Measurements from ENCODE around the gene DYNC2H1.
A peak's percentile ranks its signal among the peaks of the same experiment; 100 is the strongest.

The DYNC2H1 gene, protein sequence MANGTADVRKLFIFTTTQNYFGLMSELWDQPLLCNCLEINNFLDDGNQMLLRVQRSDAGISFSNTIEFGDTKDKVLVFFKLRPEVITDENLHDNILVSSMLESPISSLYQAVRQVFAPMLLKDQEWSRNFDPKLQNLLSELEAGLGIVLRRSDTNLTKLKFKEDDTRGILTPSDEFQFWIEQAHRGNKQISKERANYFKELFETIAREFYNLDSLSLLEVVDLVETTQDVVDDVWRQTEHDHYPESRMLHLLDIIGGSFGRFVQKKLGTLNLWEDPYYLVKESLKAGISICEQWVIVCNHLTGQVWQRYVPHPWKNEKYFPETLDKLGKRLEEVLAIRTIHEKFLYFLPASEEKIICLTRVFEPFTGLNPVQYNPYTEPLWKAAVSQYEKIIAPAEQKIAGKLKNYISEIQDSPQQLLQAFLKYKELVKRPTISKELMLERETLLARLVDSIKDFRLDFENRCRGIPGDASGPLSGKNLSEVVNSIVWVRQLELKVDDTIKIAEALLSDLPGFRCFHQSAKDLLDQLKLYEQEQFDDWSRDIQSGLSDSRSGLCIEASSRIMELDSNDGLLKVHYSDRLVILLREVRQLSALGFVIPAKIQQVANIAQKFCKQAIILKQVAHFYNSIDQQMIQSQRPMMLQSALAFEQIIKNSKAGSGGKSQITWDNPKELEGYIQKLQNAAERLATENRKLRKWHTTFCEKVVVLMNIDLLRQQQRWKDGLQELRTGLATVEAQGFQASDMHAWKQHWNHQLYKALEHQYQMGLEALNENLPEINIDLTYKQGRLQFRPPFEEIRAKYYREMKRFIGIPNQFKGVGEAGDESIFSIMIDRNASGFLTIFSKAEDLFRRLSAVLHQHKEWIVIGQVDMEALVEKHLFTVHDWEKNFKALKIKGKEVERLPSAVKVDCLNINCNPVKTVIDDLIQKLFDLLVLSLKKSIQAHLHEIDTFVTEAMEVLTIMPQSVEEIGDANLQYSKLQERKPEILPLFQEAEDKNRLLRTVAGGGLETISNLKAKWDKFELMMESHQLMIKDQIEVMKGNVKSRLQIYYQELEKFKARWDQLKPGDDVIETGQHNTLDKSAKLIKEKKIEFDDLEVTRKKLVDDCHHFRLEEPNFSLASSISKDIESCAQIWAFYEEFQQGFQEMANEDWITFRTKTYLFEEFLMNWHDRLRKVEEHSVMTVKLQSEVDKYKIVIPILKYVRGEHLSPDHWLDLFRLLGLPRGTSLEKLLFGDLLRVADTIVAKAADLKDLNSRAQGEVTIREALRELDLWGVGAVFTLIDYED (N-terminal part only)

GRCh38 chr11:103108933-103109817 is at the start of gene DYNC2H1:
DYNC2H1 (plus strand) TSS chr11:103109426; CDS start chr11:103109575, 149 bp downstream.
- DNase-seq, result peak; percentile 82

GRCh38 chr11:103061656-103062055 is 47.6 kb upstream of the DYNC2H1 start:
- DNase-seq, result no peak

- DNase-seq, result no peak
These were observed 42.1 kb upstream of the DYNC2H1 start for GRCh38 chr11:103067118-103067517.

- no peak for DNase-seq
These were observed 39.9 kb upstream of the DYNC2H1 start for GRCh38 chr11:103069367-103069766.

DNA sequence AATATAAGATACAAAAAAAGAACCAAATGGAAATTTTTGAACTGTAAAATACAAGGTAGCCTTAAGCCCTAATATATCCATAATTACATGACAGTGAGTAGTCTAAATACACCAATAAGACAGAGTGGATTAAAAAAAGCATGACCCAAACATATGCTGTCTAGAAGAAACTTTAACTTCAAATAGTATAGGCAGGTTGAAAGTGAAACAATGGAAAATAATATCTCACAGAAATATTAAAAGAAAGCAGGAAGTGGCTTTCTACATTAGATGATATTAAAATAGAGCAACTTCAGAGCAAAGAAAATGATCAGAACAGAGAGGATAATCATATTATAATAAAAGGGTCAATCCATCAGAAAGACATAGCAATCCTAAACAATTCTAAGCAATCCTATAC is 39.1 kb upstream of the DYNC2H1 start:
- no peak for DNase-seq

DNA sequence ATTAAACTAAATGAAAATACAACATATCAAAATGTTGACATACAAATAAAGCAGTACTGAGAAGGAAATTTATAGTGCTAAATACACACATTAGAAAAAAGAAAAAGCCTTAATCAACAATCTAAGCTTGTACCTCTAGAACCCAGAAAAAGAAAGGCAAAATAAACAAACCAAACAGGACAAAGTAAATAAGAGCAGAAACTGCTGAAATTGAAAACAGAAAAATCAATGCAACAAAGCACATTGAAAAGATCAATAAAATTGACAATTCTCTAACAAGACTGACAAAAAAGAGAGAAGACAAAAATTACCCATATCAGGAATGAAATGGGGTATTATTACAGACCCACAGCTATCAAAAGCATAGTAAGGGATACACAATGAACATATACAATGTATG is 38.2 kb upstream of the DYNC2H1 start:
- DNase-seq, result no peak

DNA sequence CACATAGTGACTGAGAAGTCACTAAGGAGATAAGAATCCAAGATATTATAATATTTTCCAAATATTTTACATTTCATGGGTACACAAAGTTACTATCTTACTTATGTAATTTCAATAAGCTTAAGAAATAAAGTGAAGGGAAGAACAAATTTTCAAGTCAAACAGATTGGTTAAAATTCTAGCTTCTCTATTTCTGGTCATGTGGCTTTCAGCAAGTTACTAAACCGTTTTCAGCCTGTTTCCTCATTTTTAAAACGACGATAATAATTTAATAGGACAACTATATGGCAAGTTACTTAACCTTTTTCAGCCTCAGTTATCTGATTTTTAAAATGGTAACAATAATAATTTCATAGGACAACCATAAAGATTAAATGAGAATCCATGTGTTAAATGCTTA is 32.9 kb upstream of the DYNC2H1 start:
- no peak for DNase-seq

DNA sequence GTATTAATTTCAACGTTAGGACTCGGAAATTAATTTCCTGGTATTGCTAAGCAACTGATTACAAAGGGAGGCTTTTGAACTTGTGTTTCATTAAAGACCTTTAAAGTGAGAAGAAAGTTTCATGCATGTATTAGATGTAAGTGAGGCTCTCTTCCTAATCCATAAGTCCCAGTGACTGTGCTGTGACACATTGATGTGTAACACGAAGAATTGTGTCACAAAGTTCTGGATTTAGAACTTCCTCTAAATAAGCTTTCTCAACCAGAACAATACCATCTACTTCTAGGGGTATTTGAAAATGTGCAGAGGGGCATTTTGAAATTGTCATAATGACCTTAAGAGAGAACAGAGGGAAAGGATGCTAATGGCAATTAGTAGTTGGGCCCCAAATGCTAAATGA is 31.7 kb upstream of the DYNC2H1 start:
- DNase-seq, result no peak

GRCh38 chr11:103078710-103079109 is 30.5 kb upstream of the DYNC2H1 start:
- DNase-seq, result no peak

DNA sequence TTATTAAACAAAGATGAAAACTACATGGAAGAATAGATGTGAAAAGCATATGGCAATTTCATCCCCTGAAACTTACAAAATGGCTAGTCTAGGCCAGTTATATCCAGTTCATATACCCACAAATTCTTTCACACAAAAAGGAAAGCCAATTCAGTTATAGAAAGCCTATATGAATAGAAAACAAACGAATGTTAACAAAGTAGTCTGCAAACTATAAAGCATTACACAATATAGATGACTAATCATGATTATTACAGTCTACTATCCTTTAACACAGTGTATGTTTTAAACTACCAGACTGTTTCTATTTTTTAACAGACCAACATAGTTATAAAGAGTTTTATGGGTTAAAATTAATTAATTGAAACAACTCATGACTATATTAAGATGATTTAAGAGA is 29.4 kb upstream of the DYNC2H1 start:
- no peak for DNase-seq

DNA sequence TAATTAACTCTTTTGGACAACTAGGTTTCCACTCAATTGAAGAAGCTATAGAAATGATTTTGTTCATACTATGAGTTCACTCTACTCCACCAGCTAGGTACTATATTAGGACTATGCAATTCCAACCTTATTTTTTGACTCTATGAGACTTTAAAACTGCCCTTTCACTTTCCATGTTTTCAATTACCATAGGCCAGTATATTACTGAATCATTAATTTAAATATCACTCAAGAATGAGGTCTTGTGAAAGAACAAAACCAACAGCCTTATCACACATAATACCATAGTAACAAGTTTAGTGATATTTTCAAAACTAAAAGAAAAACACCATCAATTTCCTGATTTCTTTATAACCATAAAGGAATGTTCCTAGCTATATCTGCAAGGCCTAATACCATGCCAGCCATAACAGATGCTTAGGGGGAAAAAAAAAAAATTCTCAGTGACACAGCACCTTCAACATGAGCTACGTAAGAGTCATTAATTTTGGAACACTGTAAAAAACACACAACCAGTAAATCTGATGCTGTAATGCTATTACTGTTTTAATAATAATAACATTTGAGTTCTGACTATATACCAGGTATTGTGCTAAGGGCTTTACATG is 23.4 kb upstream of the DYNC2H1 start:
- DNase-seq, result no peak

- DNase-seq, result no peak
These were observed 22.8 kb upstream of the DYNC2H1 start for GRCh38 chr11:103086461-103086860.

GRCh38 chr11:103091064-103091800 is 18.0 kb upstream of the DYNC2H1 start:
- peak; percentile 16 for DNase-seq

DNA sequence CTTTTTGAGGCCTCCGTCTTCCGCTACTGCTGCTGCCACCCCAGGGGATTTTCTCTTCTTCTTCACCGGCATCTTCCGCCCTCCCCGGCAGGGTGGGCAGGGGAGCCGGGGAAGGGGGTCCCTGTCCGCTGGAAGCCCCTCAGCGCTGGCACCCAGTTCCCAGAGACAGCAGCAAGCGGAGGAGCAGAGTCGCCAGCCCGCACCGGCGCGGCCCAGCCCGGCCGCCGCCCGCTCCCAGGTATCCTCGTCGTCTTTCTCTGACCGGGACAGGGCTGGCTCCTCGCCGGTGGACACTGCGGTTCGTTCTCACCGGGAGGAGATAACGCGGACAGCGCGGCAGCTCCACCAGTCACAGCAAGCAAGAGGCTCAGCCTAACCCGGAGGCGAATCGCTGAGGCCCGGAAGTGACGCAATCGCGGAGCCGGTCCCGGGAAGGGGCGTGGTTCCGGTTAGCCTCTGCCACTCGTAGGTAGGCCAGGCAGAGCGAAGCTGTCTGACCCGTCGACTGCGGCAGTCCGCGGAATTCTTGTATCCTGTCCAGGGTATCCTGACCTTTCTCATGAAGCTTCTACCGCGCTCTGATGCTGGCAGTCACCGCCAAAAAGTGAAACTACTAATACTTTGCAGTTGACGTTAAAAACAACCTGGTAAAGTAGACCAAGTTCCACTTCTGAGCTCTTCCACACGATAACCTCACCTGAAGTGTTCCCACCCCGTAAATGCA is 17.3 kb upstream of the DYNC2H1 start, which contains the start of gene DCUN1D5:
Gene DCUN1D5, minus strand, starts transcription at position 360 of the 724 bp plus-strand sequence. Its CDS starts 288 bp downstream, at position 72.
- peak; percentile 93 for DNase-seq

- DNase-seq, result no peak
These were observed 11.9 kb upstream of the DYNC2H1 start for GRCh38 chr11:103097279-103097678.

DNA sequence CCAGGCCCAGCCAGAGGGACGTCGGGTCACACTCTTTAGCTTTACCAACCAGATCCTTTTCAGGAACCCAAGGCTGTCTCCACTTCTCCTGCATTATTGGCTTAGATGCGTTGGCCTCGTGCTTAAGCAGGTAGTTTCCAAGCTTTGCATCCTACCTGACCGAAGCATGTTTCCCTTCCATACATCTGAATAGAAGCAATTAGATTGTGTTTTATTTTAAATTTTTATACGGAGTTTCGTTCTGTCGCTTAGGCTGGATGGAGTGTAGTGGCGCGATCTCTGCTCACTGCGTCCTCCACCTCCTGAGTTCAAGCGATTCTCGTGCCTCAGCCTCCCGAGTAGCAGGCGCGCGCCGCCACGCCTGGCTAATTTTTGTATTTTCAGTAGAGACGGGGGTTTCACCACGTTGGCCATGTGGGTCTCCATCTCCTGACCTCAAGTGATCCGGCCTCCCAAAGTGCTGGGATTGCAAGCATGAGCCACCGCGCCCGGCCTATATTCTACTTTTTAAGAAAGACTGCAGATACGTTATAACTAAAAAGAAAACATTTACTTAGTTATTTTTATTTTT is 677 bp downstream of the DYNC2H1 start:
- DNase-seq, result no peak

- DNase-seq, result no peak
These were observed 1.2 kb downstream of the DYNC2H1 start for GRCh38 chr11:103110391-103110790.

GRCh38 chr11:103111400-103111799 is 2.2 kb downstream of the DYNC2H1 start:
- no peak for DNase-seq

DNA sequence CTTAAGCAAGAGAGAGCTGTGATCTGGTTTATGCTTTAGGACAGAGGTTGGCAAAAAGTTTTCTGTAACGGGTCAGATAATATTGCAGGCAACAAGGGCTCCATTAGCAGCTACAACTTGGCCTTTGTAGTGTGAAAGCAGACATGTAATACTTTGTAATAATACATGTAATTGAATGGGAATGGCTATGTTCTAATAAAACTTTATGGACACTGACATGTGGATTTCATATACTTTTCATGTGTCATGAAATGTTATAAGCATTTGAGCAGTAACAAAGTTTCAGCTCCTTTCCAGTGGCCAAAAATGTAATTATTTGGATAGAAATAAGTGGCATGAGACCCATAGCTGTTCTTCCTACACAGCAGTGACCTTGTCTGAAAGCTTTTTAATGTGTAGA is 3.1 kb downstream of the DYNC2H1 start:
- no peak for DNase-seq

DNA sequence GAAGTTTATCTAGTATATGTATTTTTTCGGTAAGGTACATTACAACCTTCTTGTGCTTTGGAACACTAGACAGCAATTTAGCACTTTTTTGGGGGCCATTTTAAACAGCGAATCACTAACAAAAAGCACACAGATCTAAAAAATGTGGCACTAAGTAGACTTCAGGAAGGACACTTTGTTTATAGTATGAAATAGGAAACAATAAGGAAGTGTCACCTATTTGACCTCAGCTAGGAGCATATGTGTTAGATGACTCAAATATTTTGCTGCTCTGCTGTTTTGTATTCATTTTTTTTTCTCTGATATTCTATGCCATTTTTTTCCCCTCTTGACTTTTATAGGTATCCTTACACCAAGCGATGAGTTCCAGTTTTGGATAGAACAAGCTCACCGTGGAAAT is 5.6 kb downstream of the DYNC2H1 start:
- DNase-seq, result no peak
